ENCODE measurements around the gene PLA2G15. TPM values are rescaled to one million over a fixed set of nuclear protein-coding genes. Genes with fewer than 3 reads are reported as not detected.

The PLA2G15 gene
- total RNA-seq, 4 donors from 2014 or later: 8.3 to 27.5 (median 17.6) TPM

DNA sequence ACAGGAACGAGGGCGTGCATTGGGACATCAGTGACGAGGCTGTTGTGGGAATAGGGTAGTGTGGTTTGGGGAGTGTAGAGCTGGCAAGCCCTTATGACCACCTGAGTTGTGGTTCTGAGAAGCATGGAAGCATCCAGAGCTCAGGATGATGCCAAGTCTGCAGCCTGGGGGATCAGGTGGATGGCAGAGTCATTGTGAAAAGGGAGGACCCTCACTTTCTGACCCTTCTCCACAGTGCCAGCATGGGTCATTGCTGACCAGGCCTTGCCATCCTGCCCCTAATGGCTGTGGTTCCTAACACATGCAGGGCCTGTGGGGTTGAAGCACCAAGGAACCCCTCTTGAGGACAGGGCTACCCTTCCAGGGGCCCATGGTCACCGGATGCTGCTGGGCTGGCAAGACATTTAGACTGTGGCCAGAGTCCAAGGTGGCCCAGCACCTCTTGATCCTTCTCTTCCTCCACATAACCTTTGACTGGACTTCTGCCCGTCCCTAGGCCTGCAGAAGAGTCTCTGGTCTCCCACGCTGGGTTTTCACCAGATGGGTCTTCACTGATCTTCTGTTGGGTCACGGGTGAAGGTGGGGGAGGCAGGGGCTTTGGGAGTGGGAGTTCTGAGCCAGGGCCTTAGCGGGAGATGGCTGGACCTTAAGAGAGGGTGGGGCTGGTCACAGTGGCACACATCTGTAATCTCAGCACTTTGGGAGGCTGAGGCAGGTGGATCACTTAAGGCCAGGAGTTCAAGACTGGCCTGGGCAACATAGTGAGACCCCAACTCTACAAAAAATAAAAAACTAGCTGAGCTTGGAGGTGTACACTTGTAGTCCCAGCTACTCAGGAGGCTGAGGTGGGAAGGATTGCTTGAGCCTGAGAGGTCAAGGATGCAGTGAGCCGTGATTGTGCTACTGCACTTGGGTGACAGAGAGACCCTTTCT, 2.0 kb upstream of the PLA2G15 start:
- Histone ChIP-seq H3K9me3 (no peaks in the 10 kb centered on the region), H3K4me1 (peaks cover 0 to 44% (median 10%) of the 10 kb centered on the region in 4 donors), H3K27me3 (no peaks in the 10 kb centered on the region), H3K27ac (no peak overlapping the region), H3K4me3 (no peak overlapping the region), H3K36me3 (no peaks in the 10 kb centered on the region)
- DNase-seq: no peak
- TF ChIP-seq, protein P1, sequence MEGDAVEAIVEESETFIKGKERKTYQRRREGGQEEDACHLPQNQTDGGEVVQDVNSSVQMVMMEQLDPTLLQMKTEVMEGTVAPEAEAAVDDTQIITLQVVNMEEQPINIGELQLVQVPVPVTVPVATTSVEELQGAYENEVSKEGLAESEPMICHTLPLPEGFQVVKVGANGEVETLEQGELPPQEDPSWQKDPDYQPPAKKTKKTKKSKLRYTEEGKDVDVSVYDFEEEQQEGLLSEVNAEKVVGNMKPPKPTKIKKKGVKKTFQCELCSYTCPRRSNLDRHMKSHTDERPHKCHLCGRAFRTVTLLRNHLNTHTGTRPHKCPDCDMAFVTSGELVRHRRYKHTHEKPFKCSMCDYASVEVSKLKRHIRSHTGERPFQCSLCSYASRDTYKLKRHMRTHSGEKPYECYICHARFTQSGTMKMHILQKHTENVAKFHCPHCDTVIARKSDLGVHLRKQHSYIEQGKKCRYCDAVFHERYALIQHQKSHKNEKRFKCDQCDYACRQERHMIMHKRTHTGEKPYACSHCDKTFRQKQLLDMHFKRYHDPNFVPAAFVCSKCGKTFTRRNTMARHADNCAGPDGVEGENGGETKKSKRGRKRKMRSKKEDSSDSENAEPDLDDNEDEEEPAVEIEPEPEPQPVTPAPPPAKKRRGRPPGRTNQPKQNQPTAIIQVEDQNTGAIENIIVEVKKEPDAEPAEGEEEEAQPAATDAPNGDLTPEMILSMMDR (IDR thresholded peaks at IDR 0.05): no peak
- TF ChIP-seq POLR2A (IDR thresholded peaks at IDR 0.05): no peak

DNA sequence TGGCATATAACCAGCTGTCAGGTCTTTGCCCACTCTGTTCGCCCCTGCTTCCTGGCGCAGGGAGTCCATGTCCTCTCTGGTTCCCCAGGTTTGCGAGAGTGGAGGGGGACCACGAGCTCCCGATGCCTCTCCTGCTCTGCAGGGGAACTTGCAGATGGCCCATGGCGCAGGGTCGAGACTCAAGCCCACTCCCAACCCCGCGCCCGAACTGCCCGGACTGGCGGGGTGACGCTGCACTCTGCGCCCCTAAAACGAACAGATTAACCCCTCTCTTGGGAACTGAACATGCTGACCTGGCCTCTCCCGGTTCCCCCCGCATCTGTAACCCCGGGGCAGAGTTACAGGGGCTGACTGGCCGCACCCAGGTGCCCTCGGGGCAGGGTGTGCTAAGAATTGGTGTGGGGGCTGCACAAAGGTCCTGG, 681 bp upstream of the PLA2G15 start:
- Histone ChIP-seq H3K27ac (peak overlapping the region; percentile 51 to 81 (median 56)), H3K9me3 (no peaks in the 10 kb centered on the region), H3K27me3 (no peaks in the 10 kb centered on the region), H3K36me3 (peaks cover 0 to 4% (median 0%) of the 10 kb centered on the region in 3 donors), H3K4me3 (peak overlapping the region; percentile 75 to 96 (median 89)), H3K4me1 (peaks cover 0 to 40% (median 6%) of the 10 kb centered on the region in 4 donors)
- DNase-seq: no peak
- no peak for TF ChIP-seq POLR2A (IDR thresholded peaks at IDR 0.05)
- TF ChIP-seq, protein P1 (IDR thresholded peaks at IDR 0.05): no peak

DNA sequence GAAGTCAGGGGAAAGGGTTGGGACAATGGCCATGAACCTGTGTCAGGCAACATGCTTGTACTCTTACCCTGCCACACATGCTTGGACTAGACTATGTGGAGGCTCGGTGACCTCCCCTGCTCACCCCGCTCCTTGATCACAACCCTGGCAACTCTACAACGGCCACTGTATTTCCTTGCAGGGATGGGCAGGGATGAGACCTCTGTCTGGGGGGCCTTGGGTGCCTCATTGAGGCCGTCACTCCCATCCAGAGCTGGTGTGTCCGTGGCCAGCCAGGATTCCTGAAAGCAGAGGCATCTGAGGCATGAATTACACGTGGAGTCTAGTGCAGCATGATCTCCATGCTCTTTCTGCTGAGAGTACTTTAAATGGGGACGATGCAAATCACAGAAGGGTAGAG, 948 bp downstream of the PLA2G15 start:
- H3K4me1 ChIP-seq: peaks cover 0 to 32% (median 4%) of the 10 kb centered on the region in 4 donors
- H3K27me3 ChIP-seq: no peaks in the 10 kb centered on the region
- no peak for TF ChIP-seq POLR2A (IDR thresholded peaks at IDR 0.05)
- TF ChIP-seq, protein P1 (IDR thresholded peaks at IDR 0.05): no peak
- peak overlapping the region in 3 of 4 donors; percentile 75 to 96 (median 93) for H3K4me3 ChIP-seq
- H3K27ac ChIP-seq: no peak overlapping the region
- H3K36me3 ChIP-seq: peaks cover 0 to 14% (median 0%) of the 10 kb centered on the region in 3 donors
- no peak for DNase-seq
- H3K9me3 ChIP-seq: no peaks in the 10 kb centered on the region

DNA sequence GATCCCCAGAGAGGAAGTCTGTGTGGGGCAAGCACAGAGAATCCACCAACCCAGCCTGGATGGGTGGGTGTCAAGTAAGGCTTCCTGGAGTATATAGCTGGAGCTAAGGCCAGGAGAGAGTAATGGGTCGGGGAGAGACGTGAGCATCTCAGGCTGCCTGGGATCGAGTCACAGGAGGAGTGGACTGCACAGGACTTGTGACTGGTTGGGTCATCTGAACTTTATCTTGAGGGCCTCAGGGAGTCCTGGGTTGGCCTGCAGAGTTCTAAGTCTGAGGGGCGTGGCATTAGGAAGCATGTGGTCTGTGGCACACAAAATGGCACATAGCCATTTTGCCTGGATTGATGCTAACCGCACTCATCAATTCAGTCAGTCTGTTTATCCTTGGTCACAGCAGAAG, 1.5 kb downstream of the PLA2G15 start:
- DNase-seq: peak in 1 of 3 donors; percentile 49
- H3K36me3 ChIP-seq: peaks cover 0 to 18% (median 0%) of the 10 kb centered on the region in 3 donors
- H3K27ac ChIP-seq: no peak overlapping the region
- TF ChIP-seq, protein P1 (IDR thresholded peaks at IDR 0.05): no peak
- peak in 1 of 2 donors; percentile 8 for TF ChIP-seq POLR2A (IDR thresholded peaks at IDR 0.05)
- H3K4me1 ChIP-seq: peaks cover 0 to 32% (median 4%) of the 10 kb centered on the region in 4 donors
- peak overlapping the region in 2 of 4 donors; percentile 12 to 93 for H3K4me3 ChIP-seq
- no peaks in the 10 kb centered on the region for H3K9me3 ChIP-seq
- no peaks in the 10 kb centered on the region for H3K27me3 ChIP-seq

DNA sequence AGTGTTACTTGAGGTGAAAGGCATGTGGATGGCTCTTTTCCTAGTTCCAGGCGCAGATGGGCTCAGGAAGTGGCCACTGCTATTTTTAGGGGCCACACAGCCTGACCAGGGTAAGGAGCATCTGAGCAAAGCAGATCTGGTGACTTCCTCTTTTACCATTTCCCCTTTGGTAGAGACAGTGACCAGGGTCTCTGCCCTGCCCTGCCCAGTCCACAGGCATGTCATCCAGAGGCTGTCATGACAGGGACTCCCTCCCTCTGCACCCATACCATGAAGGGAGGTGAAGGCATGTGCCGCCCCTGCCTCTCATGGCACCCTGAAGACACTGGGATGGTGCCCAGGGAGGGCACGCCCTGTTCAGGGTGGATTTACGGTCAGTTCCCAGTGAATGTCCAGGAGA, 2.2 kb downstream of the PLA2G15 start:
- Histone ChIP-seq H3K9me3 (no peaks in the 10 kb centered on the region), H3K4me3 (no peak overlapping the region), H3K27me3 (no peaks in the 10 kb centered on the region), H3K36me3 (peaks cover 0 to 22% (median 0%) of the 10 kb centered on the region in 3 donors), H3K27ac (peak overlapping the region in 1 of 4 donors; percentile 7), H3K4me1 (peaks cover 0 to 32% (median 4%) of the 10 kb centered on the region in 4 donors)
- no peak for TF ChIP-seq POLR2A (IDR thresholded peaks at IDR 0.05)
- TF ChIP-seq, protein P1 (IDR thresholded peaks at IDR 0.05): no peak
- DNase-seq: no peak
